Central memory CD8-positive, alpha-beta T cell (primary cell): ENCODE data around the gene CFAP54.

Source experiments
- ATAC-seq: fragments of 150-1000 bp; cut with Tn5 transposase; replicated peaks from 2 replicates; pipeline ENCODE4 v1.10.0; 2022; ENCODE audit warnings: mild to moderate bottlenecking, moderate FRiP score, moderate number of reproducible peaks; ENCODE audit not compliant: poor library complexity, severe bottlenecking; ENCODE audit errors: extremely low read depth
- DNase-seq, 2 donors: peaks; one replicate each; pipeline ENCODE4 v3.0.0; 2021; ENCODE audit warnings: low spot score in 2 of 2
- H3K27ac Mint-ChIP-seq: one replicate; pipeline ENCODE4 v1.8.0; 2022; ENCODE audit warnings: low read depth, mild to moderate bottlenecking, moderate library complexity, mixed read lengths
- H3K27me3 Mint-ChIP-seq: one replicate; pipeline ENCODE4 v1.8.0; 2022; ENCODE audit warnings: mixed read lengths
- H3K36me3 Mint-ChIP-seq: one replicate; pipeline ENCODE4 v1.8.0; 2022; ENCODE audit warnings: mild to moderate bottlenecking, moderate library complexity, mixed read lengths; ENCODE audit not compliant: insufficient read depth
- H3K4me1 Mint-ChIP-seq: one replicate; pipeline ENCODE4 v1.8.0; 2022; ENCODE audit warnings: mixed read lengths
- H3K4me3 Mint-ChIP-seq: one replicate; pipeline ENCODE4 v1.8.0; 2022; ENCODE audit warnings: mild to moderate bottlenecking, moderate library complexity, mixed read lengths
- H3K9me3 Mint-ChIP-seq: one replicate; pipeline ENCODE4 v1.8.0; 2022; ENCODE audit warnings: mixed read lengths

CFAP54 gene

GRCh38 chr12:96770219-96771102 is 281.1 kb downstream of the CFAP54 start:
- DNase-seq (no peak), ATAC-seq (no peak)
- H3K9me3 Mint-ChIP-seq, result no peaks in the 10 kb centered on the region
- H3K27me3 Mint-ChIP-seq, result peaks cover 28% of the 10 kb centered on the region
- no peaks in the 10 kb centered on the region for H3K36me3 Mint-ChIP-seq
- no peaks in the 10 kb centered on the region for H3K4me1 Mint-ChIP-seq
- no peak overlapping the region for H3K4me3 Mint-ChIP-seq
- no peak overlapping the region for H3K27ac Mint-ChIP-seq

GRCh38 chr12:96773031-96773430 is 283.7 kb downstream of the CFAP54 start:
- no peak for DNase-seq
- Mint-ChIP-seq H3K4me1 (no peaks in the 10 kb centered on the region), H3K27ac (no peak overlapping the region), H3K9me3 (no peaks in the 10 kb centered on the region), H3K36me3 (no peaks in the 10 kb centered on the region), H3K4me3 (no peak overlapping the region), H3K27me3 (peaks cover 5% of the 10 kb centered on the region)
- ATAC-seq, result no peak

GRCh38 chr12:96774496-96775256 is 285.3 kb downstream of the CFAP54 start:
- no peaks in the 10 kb centered on the region for H3K36me3 Mint-ChIP-seq
- H3K9me3 Mint-ChIP-seq, result no peaks in the 10 kb centered on the region
- no peak overlapping the region for H3K4me3 Mint-ChIP-seq
- H3K27me3 Mint-ChIP-seq, result no peaks in the 10 kb centered on the region
- no peak for ATAC-seq
- no peak overlapping the region for H3K27ac Mint-ChIP-seq
- DNase-seq, result no peak
- H3K4me1 Mint-ChIP-seq, result no peaks in the 10 kb centered on the region

- H3K9me3 Mint-ChIP-seq, result no peaks in the 10 kb centered on the region
- no peaks in the 10 kb centered on the region for H3K4me1 Mint-ChIP-seq
- ATAC-seq (no peak), DNase-seq (no peak)
- no peak overlapping the region for H3K4me3 Mint-ChIP-seq
- no peaks in the 10 kb centered on the region for H3K27me3 Mint-ChIP-seq
- no peak overlapping the region for H3K27ac Mint-ChIP-seq
- no peaks in the 10 kb centered on the region for H3K36me3 Mint-ChIP-seq
These were observed 287.5 kb downstream of the CFAP54 start for GRCh38 chr12:96776908-96777307.

- ATAC-seq, result no peak
- no peak overlapping the region for H3K27ac Mint-ChIP-seq
- DNase-seq, result no peak
- H3K4me1 Mint-ChIP-seq, result no peaks in the 10 kb centered on the region
- H3K9me3 Mint-ChIP-seq, result no peaks in the 10 kb centered on the region
- H3K27me3 Mint-ChIP-seq, result no peaks in the 10 kb centered on the region
- H3K4me3 Mint-ChIP-seq, result no peak overlapping the region
- H3K36me3 Mint-ChIP-seq, result no peaks in the 10 kb centered on the region
These were observed 291.0 kb downstream of the CFAP54 start for GRCh38 chr12:96780330-96780729.

GRCh38 chr12:96786791-96787190 is 297.4 kb downstream of the CFAP54 start:
- DNase-seq, result no peak
- H3K9me3 Mint-ChIP-seq, result no peaks in the 10 kb centered on the region
- no peaks in the 10 kb centered on the region for H3K36me3 Mint-ChIP-seq

GRCh38 chr12:96803969-96804368 is 314.6 kb downstream of the CFAP54 start:
- peaks cover 19% of the 10 kb centered on the region for H3K27me3 Mint-ChIP-seq
- no peak overlapping the region for H3K27ac Mint-ChIP-seq
- peaks cover 5% of the 10 kb centered on the region for H3K9me3 Mint-ChIP-seq
- no peaks in the 10 kb centered on the region for H3K36me3 Mint-ChIP-seq
- ATAC-seq, result no peak
- DNase-seq, result no peak
- H3K4me3 Mint-ChIP-seq, result no peak overlapping the region
- H3K4me1 Mint-ChIP-seq, result no peaks in the 10 kb centered on the region

More at GRCh38 chr12:96786791-96787190, 297.4 kb downstream of the CFAP54 start:
- H3K4me3 Mint-ChIP-seq, result no peak overlapping the region
- no peak overlapping the region for H3K27ac Mint-ChIP-seq
- H3K27me3 Mint-ChIP-seq, result peaks cover 8% of the 10 kb centered on the region
- no peaks in the 10 kb centered on the region for H3K4me1 Mint-ChIP-seq
- ATAC-seq, result no peak

GRCh38 chr12:96806272-96806671 is 316.9 kb downstream of the CFAP54 start:
- peaks cover 5% of the 10 kb centered on the region for H3K9me3 Mint-ChIP-seq
- H3K4me1 Mint-ChIP-seq, result no peaks in the 10 kb centered on the region
- ATAC-seq (no peak), DNase-seq (no peak)
- no peaks in the 10 kb centered on the region for H3K27me3 Mint-ChIP-seq
- no peaks in the 10 kb centered on the region for H3K36me3 Mint-ChIP-seq
- H3K4me3 Mint-ChIP-seq, result no peak overlapping the region
- no peak overlapping the region for H3K27ac Mint-ChIP-seq

GRCh38 chr12:96807741-96808140 is 318.4 kb downstream of the CFAP54 start:
- peaks cover 5% of the 10 kb centered on the region for H3K9me3 Mint-ChIP-seq
- no peak overlapping the region for H3K27ac Mint-ChIP-seq
- H3K36me3 Mint-ChIP-seq, result no peaks in the 10 kb centered on the region
- peaks cover 6% of the 10 kb centered on the region for H3K27me3 Mint-ChIP-seq
- H3K4me1 Mint-ChIP-seq, result no peaks in the 10 kb centered on the region
- ATAC-seq (no peak), DNase-seq (no peak)
- H3K4me3 Mint-ChIP-seq, result no peak overlapping the region

GRCh38 chr12:96808587-96808986 is 319.2 kb downstream of the CFAP54 start:
- no peak overlapping the region for H3K4me3 Mint-ChIP-seq
- H3K4me1 Mint-ChIP-seq, result no peaks in the 10 kb centered on the region
- H3K27me3 Mint-ChIP-seq, result peaks cover 7% of the 10 kb centered on the region
- H3K36me3 Mint-ChIP-seq, result no peaks in the 10 kb centered on the region
- peaks cover 1% of the 10 kb centered on the region for H3K9me3 Mint-ChIP-seq
- DNase-seq (no peak), ATAC-seq (no peak)
- no peak overlapping the region for H3K27ac Mint-ChIP-seq

- Mint-ChIP-seq H3K4me3 (no peak overlapping the region), H3K9me3 (no peaks in the 10 kb centered on the region), H3K27ac (no peak overlapping the region), H3K36me3 (no peaks in the 10 kb centered on the region), H3K4me1 (no peaks in the 10 kb centered on the region), H3K27me3 (peaks cover 7% of the 10 kb centered on the region)
- ATAC-seq, result no peak
- DNase-seq, result no peak
These were observed 320.1 kb downstream of the CFAP54 start for GRCh38 chr12:96809522-96809921.

- DNase-seq (no peak), ATAC-seq (no peak)
- H3K4me1 Mint-ChIP-seq, result no peaks in the 10 kb centered on the region
- no peaks in the 10 kb centered on the region for H3K9me3 Mint-ChIP-seq
- no peak overlapping the region for H3K27ac Mint-ChIP-seq
- no peaks in the 10 kb centered on the region for H3K36me3 Mint-ChIP-seq
- H3K27me3 Mint-ChIP-seq, result peaks cover 13% of the 10 kb centered on the region
- no peak overlapping the region for H3K4me3 Mint-ChIP-seq
These were observed 320.7 kb downstream of the CFAP54 start for GRCh38 chr12:96810057-96810456.

- Mint-ChIP-seq H3K4me1 (no peaks in the 10 kb centered on the region), H3K27me3 (peaks cover 17% of the 10 kb centered on the region), H3K4me3 (no peak overlapping the region), H3K9me3 (no peaks in the 10 kb centered on the region), H3K27ac (no peak overlapping the region), H3K36me3 (no peaks in the 10 kb centered on the region)
- no peak for ATAC-seq
- no peak for DNase-seq
These were observed 321.1 kb downstream of the CFAP54 start for GRCh38 chr12:96810477-96810876.
